CD4-positive, alpha-beta T cell (primary cell): Measurements from ENCODE around the gene CD300H. TPM values are rescaled to one million over a fixed set of nuclear protein-coding genes. Genes with fewer than 3 reads are reported as not detected.
"Not testable (repeated sequence)": the region's sequence is repeated elsewhere in the genome, so short reads cannot be mapped to it uniquely, and the experiment has no call there.

Source experiments
- ATAC-seq: fragments of 200-7000 bp; cut with Tn5 transposase; one replicate; pipeline ENCODE4 v1.10.0; 2022; ENCODE audit warnings: mild to moderate bottlenecking; ENCODE audit not compliant: poor library complexity
- CTCF ChIA-PET: fragments of 350-600 bp; sonication (Branson Sonifier 250); formaldehyde crosslinking; loops from one replicate; lab custom pipeline; 2021; ENCODE audit warnings: antibody characterized with exemption, inconsistent platforms; lab: Charles Lee
- POLR2A ChIA-PET: fragments of 350-600 bp; sonication (Branson Sonifier 250); formaldehyde crosslinking; loops from one replicate; lab custom pipeline; 2021; ENCODE audit warnings: antibody characterized with exemption, inconsistent platforms; lab: Charles Lee
- DNase-seq, 14 experiments: peaks; one replicate each; pipeline ENCODE4 v3.0.0-alpha.2; 2013 to 2020; ENCODE audit warnings: mixed read lengths in 2 of 14
- H3K27ac ChIP-seq, 2 donors: one replicate each; pipeline versions ENCODE4 v1.5.1 to v1.7.0; 2013; ENCODE audit warnings: low read length in 2 of 2, low read depth in 1 of 2, mild to moderate bottlenecking in 1 of 2
- H3K27me3 ChIP-seq, 2 experiments: 1 replicate in 1 of 2; 2 replicates in 1 of 2; pipeline versions ENCODE4 v1.6.1 to v1.7.0; 2013; ENCODE audit warnings: low read length in 2 of 2, control low read depth in 1 of 2, mild to moderate bottlenecking in 1 of 2, moderate library complexity in 1 of 2; ENCODE audit not compliant: insufficient read depth in 2 of 2, control insufficient read depth in 1 of 2
- H3K36me3 ChIP-seq: one replicate; pipeline ENCODE4 v1.6.1; 2013; ENCODE audit warnings: low read length, control low read depth; ENCODE audit not compliant: insufficient read depth
- H3K4me1 ChIP-seq: one replicate; pipeline ENCODE4 v1.6.1; 2013; ENCODE audit warnings: low read length, control low read depth; ENCODE audit not compliant: insufficient read depth
- H3K4me3 ChIP-seq: one replicate; pipeline ENCODE4 v1.5.1; 2013; ENCODE audit warnings: mild to moderate bottlenecking, low read length, moderate library complexity
- H3K9me3 ChIP-seq, 2 experiments: 1 replicate in 1 of 2; 2 replicates in 1 of 2; pipeline versions ENCODE4 v1.6.1 to v1.7.0; 2013; ENCODE audit warnings: low read length in 2 of 2, mild to moderate bottlenecking in 2 of 2, control low read depth in 1 of 2, moderate library complexity in 1 of 2; ENCODE audit not compliant: control insufficient read depth in 1 of 2, insufficient read depth in 1 of 2
- H3K27ac Mint-ChIP-seq: one replicate; pipeline ENCODE4 v1.8.0; 2020; ENCODE audit warnings: mixed read lengths
- H3K27me3 Mint-ChIP-seq: one replicate; pipeline ENCODE4 v1.8.0; 2021; ENCODE audit warnings: mixed read lengths
- H3K36me3 Mint-ChIP-seq: one replicate; pipeline ENCODE4 v1.8.0; 2021; ENCODE audit warnings: low read depth, mixed read lengths
- H3K4me1 Mint-ChIP-seq: one replicate; pipeline ENCODE4 v1.8.0; 2021; ENCODE audit warnings: low read depth, mixed read lengths
- H3K4me3 Mint-ChIP-seq: one replicate; pipeline ENCODE4 v1.8.0; 2020; ENCODE audit warnings: mild to moderate bottlenecking, mixed read lengths
- H3K9me3 Mint-ChIP-seq: one replicate; pipeline ENCODE4 v1.8.0; 2020; ENCODE audit warnings: mixed read lengths
- CTCF ChIP-seq: fragments of 200-600 bp; IDR thresholded peaks from one replicate; pipeline ENCODE4 v1.8.0; 2022; ENCODE audit warnings: antibody characterized with exemption, mild to moderate bottlenecking
- intact Hi-C, 2 experiments: fragments of 100-400 bp; cut with DNase I in 1 of 2; cut with micrococcal nuclease in 1 of 2; formaldehyde crosslinking; loops; one replicate each; pipeline versions ENCODE4 v1.15.1 to v1.9.0; 2023 to 2025; cut with DNase I, micrococcal nuclease
- total RNA-seq, 174 experiments: library from RNA in 2 of 174; stranded (reverse) in 2 of 174; gene quantifications; one replicate each; pipeline ENCODE4 v1.2.3 and lab custom pipeline; 2021 to 2026

The CD300H gene
- total RNA-seq, 2 experiments from 2014 or later: not detected

- peaks cover 46% of the 10 kb centered on the region for H3K4me1 Mint-ChIP-seq
- POLR2A ChIA-PET: no interaction called here
Measured at GRCh38 chr17:74561586-74561985, 5.7 kb downstream of the CD300H start.

GRCh38 chr17:74558882-74559519, 8.3 kb downstream of the CD300H start:
- Histone ChIP-seq H3K27me3 (no peaks in the 10 kb centered on the region), H3K4me1 (peaks cover 4% of the 10 kb centered on the region), H3K9me3 (no peaks in the 10 kb centered on the region), H3K27ac (no peak overlapping the region), H3K36me3 (no peaks in the 10 kb centered on the region), H3K4me3 (no peak overlapping the region)
- H3K36me3 Mint-ChIP-seq: no peaks in the 10 kb centered on the region
- peak overlapping the region; percentile 77 for H3K27ac Mint-ChIP-seq
- intact Hi-C loops: no loop called here
- ChIA-PET POLR2A (no interaction called here), CTCF (no interaction called here)
- DNase-seq (no peak), ATAC-seq (peak; percentile 68)
- peaks cover 52% of the 10 kb centered on the region for H3K4me1 Mint-ChIP-seq
- peaks cover 3% of the 10 kb centered on the region for H3K9me3 Mint-ChIP-seq
- TF ChIP-seq CTCF: no peak
- no peaks in the 10 kb centered on the region for H3K27me3 Mint-ChIP-seq
- H3K4me3 Mint-ChIP-seq: peak overlapping the region; percentile 86

More at GRCh38 chr17:74561586-74561985, 5.7 kb downstream of the CD300H start:
- Histone ChIP-seq H3K36me3 (no peaks in the 10 kb centered on the region), H3K4me3 (no peak overlapping the region), H3K27ac (no peak overlapping the region), H3K4me1 (peaks cover 8% of the 10 kb centered on the region), H3K9me3 (no peaks in the 10 kb centered on the region), H3K27me3 (peaks cover 0 to 4% of the 10 kb centered on the region in 2 experiments)
- Mint-ChIP-seq H3K9me3 (peaks cover 3% of the 10 kb centered on the region), H3K36me3 (no peaks in the 10 kb centered on the region), H3K27me3 (peaks cover 6% of the 10 kb centered on the region), H3K27ac (no peak overlapping the region), H3K4me3 (no peak overlapping the region)
- no peak for DNase-seq
- CTCF ChIA-PET: no interaction called here
- ATAC-seq: no peak
- TF ChIP-seq CTCF: no peak
- intact Hi-C loops: no loop called here

GRCh38 chr17:74558402-74558801, 8.9 kb downstream of the CD300H start:
- H3K4me3 Mint-ChIP-seq, H3K27ac ChIP-seq, H3K27me3 Mint-ChIP-seq, H3K36me3 ChIP-seq, DNase-seq, H3K9me3 ChIP-seq, intact Hi-C loops, H3K4me3 ChIP-seq, CTCF ChIA-PET, H3K36me3 Mint-ChIP-seq, POLR2A ChIA-PET, H3K9me3 Mint-ChIP-seq, ATAC-seq, H3K4me1 ChIP-seq, H3K27me3 ChIP-seq: not testable (repeated sequence)
- H3K4me1 Mint-ChIP-seq: peaks cover 52% of the 10 kb centered on the region
- peak overlapping the region; percentile 77 for H3K27ac Mint-ChIP-seq

- Mint-ChIP-seq H3K9me3 (peaks cover 3% of the 10 kb centered on the region), H3K27me3 (no peaks in the 10 kb centered on the region), H3K4me1 (peaks cover 37% of the 10 kb centered on the region), H3K4me3 (no peak overlapping the region), H3K36me3 (no peaks in the 10 kb centered on the region), H3K27ac (no peak overlapping the region)
- intact Hi-C loops: no loop called here
- Histone ChIP-seq H3K36me3 (no peaks in the 10 kb centered on the region), H3K9me3 (no peaks in the 10 kb centered on the region), H3K4me1 (peaks cover 4% of the 10 kb centered on the region), H3K4me3 (no peak overlapping the region), H3K27me3 (no peaks in the 10 kb centered on the region), H3K27ac (no peak overlapping the region)
- CTCF ChIA-PET: no interaction called here
- no peak for DNase-seq
- POLR2A ChIA-PET: no interaction called here
- no peak for TF ChIP-seq CTCF
- ATAC-seq: no peak
Measured at GRCh38 chr17:74555427-74555940, 11.8 kb downstream of the CD300H start.
